Ishikawa (cell line): ENCODE results near the gene PHC1.

Source experiments
- CEBPB ChIP-seq: IDR thresholded peaks from 2 replicates; pipeline ENCODE4 v1.6.1; 2012
- CREB1 ChIP-seq: IDR thresholded peaks from 2 replicates; pipeline ENCODE4 v1.6.1; 2012; ENCODE audit warnings: low read depth
- EGR1 ChIP-seq: IDR thresholded peaks from 2 replicates; pipeline ENCODE4 v1.6.1; 2012
- EP300 ChIP-seq: IDR thresholded peaks from 2 replicates; pipeline ENCODE4 v1.6.1; 2012; ENCODE audit warnings: borderline replicate concordance
- FOXM1 ChIP-seq: IDR thresholded peaks from 2 replicates; pipeline ENCODE4 v1.6.1; 2012; ENCODE audit warnings: low read depth, borderline replicate concordance
- NFIC ChIP-seq: IDR thresholded peaks from 2 replicates; pipeline ENCODE4 v1.6.1; 2012
- RAD21 ChIP-seq: IDR thresholded peaks from 2 replicates; pipeline ENCODE4 v1.6.1; 2012; ENCODE audit warnings: low read depth
- TAF1 ChIP-seq: IDR thresholded peaks from 2 replicates; pipeline ENCODE4 v1.6.1; 2012; ENCODE audit warnings: low read depth, mild to moderate bottlenecking
- TCF12 ChIP-seq: IDR thresholded peaks from 2 replicates; pipeline ENCODE4 v1.6.1; 2012; ENCODE audit warnings: low read depth
- TEAD4 ChIP-seq: IDR thresholded peaks from 2 replicates; pipeline ENCODE4 v1.6.1; 2012
- YY1 ChIP-seq: IDR thresholded peaks from 2 replicates; pipeline ENCODE4 v1.6.1; 2012; ENCODE audit warnings: low read depth
- ZBTB7A ChIP-seq: IDR thresholded peaks from 2 replicates; pipeline ENCODE4 v1.6.1; 2012; ENCODE audit warnings: low read depth
- TF ChIP-seq, protein P1 (sequence below): IDR thresholded peaks from 2 replicates; pipeline ENCODE4 v1.6.1; 2012
- TF ChIP-seq, protein P2 (sequence below): IDR thresholded peaks from 2 replicates; pipeline ENCODE4 v1.6.1; 2012; ENCODE audit warnings: low read depth, mild to moderate bottlenecking
- TF ChIP-seq, protein P3 (sequence below): IDR thresholded peaks from 2 replicates; pipeline ENCODE4 v1.6.1; 2012

PHC1 gene

DNA sequence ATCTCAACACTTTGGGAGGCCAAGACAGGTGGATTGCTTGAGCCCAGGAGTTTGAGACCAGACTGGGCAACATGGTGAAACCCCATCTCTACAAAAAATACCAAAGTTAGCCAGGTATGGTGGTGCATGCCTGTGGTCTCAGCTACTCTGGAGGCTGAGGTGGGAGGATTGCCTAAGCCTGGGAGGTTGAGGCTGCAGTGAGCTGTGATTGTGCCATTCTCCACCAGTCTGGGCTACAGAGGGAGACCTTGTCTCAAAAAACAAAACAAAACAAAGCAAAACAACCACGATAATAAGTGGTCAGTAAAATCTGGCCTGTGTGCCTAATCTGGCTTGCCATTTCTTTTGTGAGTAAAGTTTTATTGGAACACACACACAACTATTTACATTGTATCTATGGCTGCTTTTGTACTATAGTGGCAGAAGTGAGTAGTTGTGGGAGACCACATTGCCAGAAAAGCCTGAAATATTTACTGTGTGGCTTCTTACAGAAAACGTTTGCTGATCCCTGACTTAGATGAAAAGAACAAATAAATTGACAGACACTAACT, 55.6 kb downstream of the PHC1 start:
- TF ChIP-seq EGR1: no peak
- TF ChIP-seq, protein P1, sequence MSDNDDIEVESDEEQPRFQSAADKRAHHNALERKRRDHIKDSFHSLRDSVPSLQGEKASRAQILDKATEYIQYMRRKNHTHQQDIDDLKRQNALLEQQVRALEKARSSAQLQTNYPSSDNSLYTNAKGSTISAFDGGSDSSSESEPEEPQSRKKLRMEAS: no peak
- no peak for TF ChIP-seq TEAD4
- TF ChIP-seq RAD21: no peak

DNA sequence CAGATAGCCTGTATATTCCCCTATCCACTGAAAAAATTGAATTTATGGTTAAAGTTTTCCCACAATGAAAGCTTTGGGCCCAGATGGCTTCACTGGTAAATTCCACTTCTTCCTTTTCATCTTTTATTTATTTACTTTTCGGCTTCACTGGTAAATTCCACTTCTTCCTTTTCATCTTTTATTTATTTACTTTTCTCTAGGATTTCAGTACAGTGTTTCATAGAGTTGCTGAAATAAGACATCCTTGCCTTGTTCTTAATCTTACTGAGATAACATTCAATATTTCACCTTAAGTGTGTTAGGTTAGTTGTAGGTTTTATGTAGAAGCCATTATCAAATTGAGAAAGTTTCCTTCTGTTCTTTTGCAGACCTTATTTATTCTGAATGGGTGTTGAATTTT, 56.1 kb downstream of the PHC1 start:
- TF ChIP-seq RAD21 (no peak), FOXM1 (no peak), EGR1 (no peak)
- TF ChIP-seq, protein P2, sequence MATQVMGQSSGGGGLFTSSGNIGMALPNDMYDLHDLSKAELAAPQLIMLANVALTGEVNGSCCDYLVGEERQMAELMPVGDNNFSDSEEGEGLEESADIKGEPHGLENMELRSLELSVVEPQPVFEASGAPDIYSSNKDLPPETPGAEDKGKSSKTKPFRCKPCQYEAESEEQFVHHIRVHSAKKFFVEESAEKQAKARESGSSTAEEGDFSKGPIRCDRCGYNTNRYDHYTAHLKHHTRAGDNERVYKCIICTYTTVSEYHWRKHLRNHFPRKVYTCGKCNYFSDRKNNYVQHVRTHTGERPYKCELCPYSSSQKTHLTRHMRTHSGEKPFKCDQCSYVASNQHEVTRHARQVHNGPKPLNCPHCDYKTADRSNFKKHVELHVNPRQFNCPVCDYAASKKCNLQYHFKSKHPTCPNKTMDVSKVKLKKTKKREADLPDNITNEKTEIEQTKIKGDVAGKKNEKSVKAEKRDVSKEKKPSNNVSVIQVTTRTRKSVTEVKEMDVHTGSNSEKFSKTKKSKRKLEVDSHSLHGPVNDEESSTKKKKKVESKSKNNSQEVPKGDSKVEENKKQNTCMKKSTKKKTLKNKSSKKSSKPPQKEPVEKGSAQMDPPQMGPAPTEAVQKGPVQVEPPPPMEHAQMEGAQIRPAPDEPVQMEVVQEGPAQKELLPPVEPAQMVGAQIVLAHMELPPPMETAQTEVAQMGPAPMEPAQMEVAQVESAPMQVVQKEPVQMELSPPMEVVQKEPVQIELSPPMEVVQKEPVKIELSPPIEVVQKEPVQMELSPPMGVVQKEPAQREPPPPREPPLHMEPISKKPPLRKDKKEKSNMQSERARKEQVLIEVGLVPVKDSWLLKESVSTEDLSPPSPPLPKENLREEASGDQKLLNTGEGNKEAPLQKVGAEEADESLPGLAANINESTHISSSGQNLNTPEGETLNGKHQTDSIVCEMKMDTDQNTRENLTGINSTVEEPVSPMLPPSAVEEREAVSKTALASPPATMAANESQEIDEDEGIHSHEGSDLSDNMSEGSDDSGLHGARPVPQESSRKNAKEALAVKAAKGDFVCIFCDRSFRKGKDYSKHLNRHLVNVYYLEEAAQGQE: no peak
- TF ChIP-seq, protein P1: no peak
- TF ChIP-seq, protein P3, sequence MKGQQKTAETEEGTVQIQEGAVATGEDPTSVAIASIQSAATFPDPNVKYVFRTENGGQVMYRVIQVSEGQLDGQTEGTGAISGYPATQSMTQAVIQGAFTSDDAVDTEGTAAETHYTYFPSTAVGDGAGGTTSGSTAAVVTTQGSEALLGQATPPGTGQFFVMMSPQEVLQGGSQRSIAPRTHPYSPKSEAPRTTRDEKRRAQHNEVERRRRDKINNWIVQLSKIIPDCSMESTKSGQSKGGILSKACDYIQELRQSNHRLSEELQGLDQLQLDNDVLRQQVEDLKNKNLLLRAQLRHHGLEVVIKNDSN: no peak

DNA sequence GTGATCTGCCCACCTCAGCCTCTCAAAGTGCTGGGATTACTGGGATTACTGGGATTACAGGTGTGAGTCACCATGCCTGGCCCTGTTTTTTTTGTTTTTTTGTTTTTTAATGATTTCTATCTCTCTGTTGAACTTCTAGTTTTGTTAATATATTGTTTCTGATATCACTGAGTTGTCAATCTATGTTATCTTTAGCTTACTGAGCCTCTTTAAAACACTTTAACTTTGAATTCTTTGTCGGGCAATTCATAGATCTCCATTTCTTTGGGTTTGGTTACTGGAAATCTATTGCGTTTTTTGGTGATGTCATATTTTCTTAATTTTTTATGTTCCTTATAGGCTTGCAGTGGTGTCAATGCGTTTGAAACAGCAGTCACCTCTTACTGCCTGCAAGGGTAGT, 65.8 kb downstream of the PHC1 start:
- TF ChIP-seq RAD21 (no peak), CEBPB (no peak), NFIC (no peak), EGR1 (no peak), TCF12 (no peak), FOXM1 (no peak), CREB1 (no peak), YY1 (no peak), EP300 (no peak)
- TF ChIP-seq, protein P3: no peak
- TF ChIP-seq, protein P2: no peak

DNA sequence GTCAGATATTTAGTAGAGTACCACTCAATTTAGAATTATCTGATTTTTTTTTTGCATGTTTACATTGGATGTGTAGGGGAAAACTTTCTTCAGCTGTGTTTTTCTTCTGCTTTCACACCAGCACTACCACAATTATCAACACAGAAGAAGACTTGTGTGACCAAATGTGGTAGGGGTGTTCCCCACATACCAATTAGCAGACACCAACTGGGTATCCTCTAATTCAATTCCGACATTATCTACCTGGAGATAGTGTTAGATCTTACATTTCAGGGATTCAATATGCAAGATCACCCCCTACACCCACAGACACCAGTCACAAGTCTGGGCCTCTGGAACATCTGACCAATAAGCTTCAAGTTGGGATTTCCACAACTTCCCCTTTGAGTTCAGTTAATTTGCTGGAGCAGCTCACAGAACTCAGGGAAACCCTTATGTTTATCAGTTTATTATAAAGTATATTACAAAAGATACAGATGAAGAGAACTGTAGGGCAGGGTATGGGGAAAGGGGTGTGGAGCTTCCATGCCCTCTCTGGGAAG, 71.0 kb downstream of the PHC1 start:
- TF ChIP-seq TEAD4 (no peak), TAF1 (no peak), YY1 (no peak), CREB1 (no peak), CEBPB (no peak), EGR1 (no peak), RAD21 (no peak), NFIC (no peak), TCF12 (no peak), ZBTB7A (no peak), FOXM1 (no peak), EP300 (no peak)
- TF ChIP-seq, protein P2: no peak
- TF ChIP-seq, protein P3: no peak
- TF ChIP-seq, protein P1: no peak
